NOMO-1 treated with DMSO at 0.1 percent for 48 hours (cell line): ENCODE data around the gene MT1B.
"Not testable (repeated sequence)": the region's sequence is repeated elsewhere in the genome, so short reads cannot be mapped to it uniquely, and the experiment has no call there.

Experiments used
- DNase-seq: peaks from one replicate; lab custom pipeline; 2025; ENCODE audit not compliant: unreplicated experiment; lab: John Stamatoyannopoulos, UW

MT1B gene

DNA sequence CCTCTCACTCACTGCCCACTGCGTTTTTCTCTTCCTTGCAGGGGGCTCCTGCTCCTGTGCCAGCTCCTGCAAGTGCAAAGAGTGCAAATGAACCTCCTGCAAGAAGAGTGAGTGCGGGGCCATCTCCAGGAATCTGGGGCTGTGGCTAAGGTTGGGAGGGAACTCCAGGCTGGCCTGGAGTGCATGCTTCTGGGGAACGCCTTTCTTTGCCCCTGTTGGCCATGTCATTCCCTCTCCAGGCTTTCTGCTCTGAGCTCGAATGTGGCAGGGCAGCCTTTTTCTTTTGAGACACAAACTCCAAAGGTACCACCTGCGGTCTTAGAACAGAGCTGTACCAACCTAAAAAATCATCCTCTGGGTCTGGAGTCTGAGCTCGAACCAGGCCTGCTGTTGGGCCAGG lies 33.5 kb upstream of the MT1B start:
- no peak for DNase-seq

DNA sequence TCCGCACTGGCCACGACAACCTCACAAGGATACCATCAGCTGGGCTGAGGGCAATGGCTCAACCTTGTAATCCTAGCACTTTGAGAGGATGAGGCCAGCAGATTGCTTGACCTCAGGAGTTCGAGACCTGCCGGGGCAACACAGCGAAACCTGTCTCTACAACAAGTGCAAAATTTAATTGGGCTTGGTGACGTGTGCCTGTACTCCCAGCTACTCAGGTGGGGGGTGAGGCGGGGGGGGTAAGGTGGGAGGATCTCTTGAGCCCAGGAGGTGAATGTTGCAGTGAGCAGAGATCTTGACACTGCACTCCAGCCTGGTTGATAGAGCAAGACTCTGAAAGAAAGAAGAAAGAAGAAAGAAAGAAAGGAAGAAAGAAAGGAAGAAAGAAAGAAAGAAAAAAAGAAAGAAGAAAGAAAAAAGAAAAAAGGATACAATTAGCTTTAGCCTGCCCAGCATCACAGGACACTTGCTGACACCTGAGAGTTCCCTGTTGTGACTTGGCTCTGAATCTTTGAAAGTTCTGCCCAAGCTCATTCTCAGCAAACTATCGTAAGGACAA lies 31.3 kb upstream of the MT1B start:
- no peak for DNase-seq

- not testable (repeated sequence) for DNase-seq
These were observed 29.8 kb upstream of the MT1B start for GRCh38 chr16:56621665-56622445.

- not testable (repeated sequence) for DNase-seq
These were observed 28.5 kb upstream of the MT1B start for GRCh38 chr16:56623184-56623583.

- DNase-seq: no peak
These were observed 28.0 kb upstream of the MT1B start for GRCh38 chr16:56623637-56624036.

DNA sequence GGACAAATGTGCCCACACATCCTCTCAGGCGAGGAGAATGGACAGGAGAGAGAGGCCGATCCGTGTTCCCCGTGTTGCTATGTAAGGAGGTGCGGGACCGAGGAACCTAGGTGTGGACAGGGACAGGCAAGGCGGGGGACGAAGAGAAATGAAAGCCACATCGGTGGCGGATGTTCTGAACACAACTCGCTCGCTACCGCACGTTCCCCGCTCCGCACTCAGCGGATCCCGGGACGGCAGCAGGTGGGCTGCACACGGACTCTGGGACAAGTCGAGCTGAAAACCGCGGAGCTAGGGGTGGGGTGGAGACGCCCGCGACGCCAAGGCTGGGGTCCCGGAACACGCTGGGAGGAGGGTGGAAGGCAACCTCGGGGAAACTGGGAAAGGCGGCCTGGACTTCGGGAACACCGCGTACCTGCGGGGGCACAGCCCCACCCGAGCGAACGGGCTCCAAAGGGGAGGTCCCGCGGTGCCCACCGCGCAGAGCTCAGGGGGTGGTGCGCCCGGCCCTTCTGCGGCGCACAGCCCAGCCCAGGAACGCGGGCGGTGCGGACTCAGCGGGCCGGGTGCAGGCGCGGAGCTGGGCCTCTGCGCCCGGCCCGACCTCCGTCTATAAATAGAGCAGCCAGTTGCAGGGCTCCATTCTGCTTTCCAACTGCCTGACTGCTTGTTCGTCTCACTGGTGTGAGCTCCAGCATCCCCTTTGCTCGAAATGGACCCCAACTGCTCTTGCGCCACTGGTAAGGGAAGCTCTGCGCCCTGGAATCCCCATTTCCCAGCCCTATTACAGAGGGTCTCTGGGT lies 26.3 kb upstream of the MT1B start, which contains the start of gene MT1E:
MT1E (plus strand) TSS at position 642 of the 803 bp plus-strand sequence; CDS start at position 713, 71 bp downstream.
- DNase-seq: peak; percentile 87

DNA sequence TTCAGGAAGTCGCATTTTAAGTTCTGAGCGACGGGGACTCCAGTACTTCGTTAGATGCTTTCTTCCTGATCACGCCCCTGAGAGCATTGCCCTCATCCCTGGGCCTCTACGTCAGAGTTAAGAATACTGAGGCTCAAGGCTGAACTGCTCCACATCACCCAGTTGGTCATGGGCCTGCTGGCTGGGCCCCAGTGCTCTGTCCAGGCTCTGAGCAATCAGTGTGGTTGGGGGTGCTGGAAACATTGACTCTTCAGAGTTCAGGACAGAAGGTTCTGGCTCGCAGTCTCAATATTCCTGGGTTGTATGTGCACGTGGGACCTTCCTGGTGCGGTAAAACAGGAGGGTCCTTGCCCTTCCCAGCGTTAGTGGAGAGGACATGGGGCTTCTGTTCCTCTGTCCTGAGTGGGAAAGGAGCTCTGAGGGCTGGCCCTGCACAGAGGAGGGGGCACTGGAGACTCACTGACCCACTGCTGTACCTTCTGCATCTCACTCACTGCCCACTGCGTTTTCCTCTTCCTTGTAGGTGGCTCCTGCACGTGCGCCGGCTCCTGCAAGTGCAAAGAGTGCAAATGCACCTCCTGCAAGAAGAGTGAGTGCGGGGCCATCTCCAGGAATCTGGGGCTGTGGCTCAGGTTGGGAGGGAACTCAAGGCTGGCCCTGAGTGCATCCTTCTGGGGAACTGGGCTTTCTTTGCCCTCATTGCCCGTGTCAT lies 25.6 kb upstream of the MT1B start:
- DNase-seq: no peak

- no peak for DNase-seq
These were observed 25.0 kb upstream of the MT1B start for GRCh38 chr16:56626685-56627084.

DNA sequence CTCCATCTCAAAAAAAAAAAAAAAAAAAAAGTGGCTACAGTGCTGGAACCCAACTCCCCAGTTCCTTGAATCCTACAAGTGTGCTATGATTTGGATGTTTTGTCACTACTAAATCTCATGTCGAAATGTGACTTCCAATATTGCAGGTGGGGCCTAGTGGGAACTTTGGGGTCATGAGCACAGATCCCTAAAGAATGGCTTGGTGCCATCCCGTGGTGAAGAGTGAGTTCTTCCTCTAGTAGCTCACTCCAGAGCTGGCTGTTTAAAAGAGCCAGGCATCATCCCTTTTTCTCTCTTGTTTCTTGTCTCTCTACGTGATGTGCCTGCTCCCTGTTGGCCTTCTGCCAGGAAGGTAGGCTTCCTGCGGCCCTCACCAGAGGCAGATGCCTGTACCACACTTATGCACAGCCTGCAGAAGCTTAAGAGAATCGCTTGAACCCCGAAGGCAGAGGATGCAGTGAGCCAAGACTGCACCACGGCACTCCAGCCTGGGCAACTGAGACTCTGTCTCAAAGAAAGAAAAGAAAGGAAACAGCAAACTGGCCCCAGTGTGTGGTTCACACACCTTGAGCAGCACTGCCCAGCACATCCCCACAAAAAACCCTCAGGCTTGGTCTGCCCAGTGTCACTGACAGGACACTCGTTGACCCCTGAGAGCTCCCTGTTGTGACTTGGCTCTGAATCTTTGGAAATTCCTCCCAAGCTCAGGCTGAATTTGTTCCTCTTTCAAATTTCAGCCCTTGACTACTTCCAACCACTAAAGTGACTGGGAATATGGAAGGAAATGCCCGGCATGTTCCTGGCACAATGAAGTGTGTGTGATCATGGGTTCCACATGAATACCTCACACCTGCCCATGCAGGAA lies 23.0 kb upstream of the MT1B start:
- no peak for DNase-seq

GRCh38 chr16:56629531-56629930 lies 22.2 kb upstream of the MT1B start:
- no peak for DNase-seq

DNA sequence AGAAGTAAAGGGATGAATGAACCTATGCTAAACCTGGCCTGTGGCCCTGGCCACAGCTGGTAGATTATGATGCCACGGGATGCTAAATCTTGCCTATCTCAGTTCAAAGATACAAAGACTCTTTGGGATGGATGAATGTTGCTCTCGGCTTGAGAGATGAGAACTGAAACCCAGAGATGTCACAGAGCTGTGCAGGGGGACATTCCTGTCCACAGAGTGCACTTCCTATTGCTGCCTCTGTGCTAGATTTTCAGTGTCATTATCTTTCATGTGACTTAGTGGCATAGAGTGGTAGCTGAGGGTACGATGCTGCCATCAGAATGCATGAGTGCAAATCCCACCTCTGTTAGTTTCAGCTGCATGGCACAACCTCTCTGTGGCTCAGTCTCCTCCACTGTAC lies 21.6 kb upstream of the MT1B start:
- DNase-seq: peak; percentile 65

DNA sequence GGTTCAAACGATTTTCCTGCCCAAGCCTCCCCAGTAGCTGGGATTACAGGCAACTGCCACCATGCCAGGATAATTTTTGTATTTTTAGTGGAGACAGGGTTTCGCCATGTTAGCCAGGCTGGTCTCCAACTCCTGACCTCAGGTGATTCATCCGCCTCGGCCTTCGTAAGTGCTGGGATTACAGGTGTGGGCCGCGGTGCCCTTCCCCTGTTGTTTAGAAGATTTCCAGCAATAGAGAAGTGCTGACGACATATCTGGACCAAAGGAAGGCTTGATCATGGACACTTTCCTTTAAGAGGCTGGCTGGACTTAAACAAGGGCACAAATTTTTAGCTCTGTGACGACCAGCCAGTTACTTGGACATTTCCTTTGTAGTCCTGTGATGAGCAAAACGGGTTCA lies 20.5 kb upstream of the MT1B start:
- no peak for DNase-seq

GRCh38 chr16:56631832-56632155 lies 19.9 kb upstream of the MT1B start:
- DNase-seq: peak; percentile 19

- no peak for DNase-seq
These were observed 19.4 kb upstream of the MT1B start, which contains the start of gene MT1M for GRCh38 chr16:56632156-56632847. Gene MT1M (plus strand): TSS chr16:56632659. CDS start chr16:56632732, 73 bp downstream.

- no peak for DNase-seq
These were observed 18.8 kb upstream of the MT1B start for GRCh38 chr16:56632848-56633365.

DNA sequence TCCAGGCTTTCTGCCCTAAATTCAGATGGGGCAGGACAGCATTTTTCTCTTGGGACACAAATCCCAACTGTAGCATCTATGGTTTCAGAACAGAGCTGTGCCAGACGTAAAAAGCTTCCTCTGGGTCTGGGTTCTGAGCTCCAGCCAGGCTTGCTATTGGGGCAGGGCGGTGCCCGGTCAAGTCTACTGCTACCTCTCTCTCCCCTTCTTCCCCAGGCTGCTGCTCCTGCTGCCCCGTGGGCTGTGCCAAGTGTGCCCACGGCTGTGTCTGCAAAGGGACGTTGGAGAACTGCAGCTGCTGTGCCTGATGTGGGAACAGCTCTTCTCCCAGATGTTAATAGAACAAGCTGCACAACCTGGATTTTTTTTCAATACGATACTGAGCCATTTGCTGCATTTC lies 18.2 kb upstream of the MT1B start:
- no peak for DNase-seq

- DNase-seq: no peak
These were observed 16.8 kb upstream of the MT1B start for GRCh38 chr16:56634715-56635440.

GRCh38 chr16:56635441-56635967 lies 16.2 kb upstream of the MT1B start:
- DNase-seq: no peak
